ENCODE data around the gene CFAP119. TPM values are rescaled to one million over a fixed set of nuclear protein-coding genes. Genes with fewer than 3 reads are reported as not detected.

Gene CFAP119
- total and polyA plus RNA-seq, 4 donors: 0.33 to 2.7 (median 1.2) TPM

DNA sequence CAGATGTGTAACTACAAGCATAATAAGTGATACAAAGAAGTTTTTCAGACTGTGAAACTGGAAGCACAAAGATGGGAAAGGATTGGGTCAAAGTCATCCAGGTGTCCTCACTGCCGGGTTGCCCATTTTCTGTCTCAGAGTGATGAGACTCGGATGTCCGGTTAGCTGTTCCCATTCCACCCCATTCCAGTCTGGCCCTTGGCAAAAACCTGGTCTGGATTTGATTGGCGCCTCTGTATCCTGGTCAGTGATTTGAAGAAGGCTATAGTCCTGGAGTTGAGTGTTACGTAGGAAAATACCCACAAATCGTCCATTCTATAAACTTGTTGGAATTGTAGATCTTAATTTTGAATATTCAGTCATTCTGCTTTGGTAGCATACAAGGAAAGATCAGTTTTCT is 33.5 kb downstream of the CFAP119 start:
- 90% methylated on average over 6 of the region's 6 CpGs for WGBS
- Histone ChIP-seq H3K4me3 (ENCODE audit: low read depth in 1 of 3, low read length in 3 of 3) (no peak overlapping the region), H3K36me3 (ENCODE audit: control insufficient read depth in 4 of 4, insufficient read depth in 3 of 4, low read depth in 1 of 4, low read length in 3 of 4) (peaks cover 18 to 41% (median 33%) of the 10 kb centered on the region in 4 donors), H3K27me3 (ENCODE audit: control insufficient read depth in 4 of 4, insufficient read depth in 4 of 4, low read length in 3 of 4) (no peaks in the 10 kb centered on the region), H3K4me1 (ENCODE audit: control insufficient read depth in 4 of 4, insufficient read depth in 4 of 4, low read length in 3 of 4) (peaks cover 4 to 33% (median 17%) of the 10 kb centered on the region in 4 donors), H3K27ac (ENCODE audit: low read depth in 1 of 2, low read length in 2 of 2) (no peak overlapping the region), H3K9ac (ENCODE audit: low read depth in 1 of 2, low read length in 2 of 2) (no peak overlapping the region), H3K9me3 (ENCODE audit: control insufficient read depth in 4 of 4, low read length in 3 of 4) (no peaks in the 10 kb centered on the region)
- DNase-seq (ENCODE audit: low spot score): no peak
- TF ChIP-seq SP1 (IDR thresholded peaks at IDR 0.05) (no peak), FOXA1 (IDR thresholded peaks at IDR 0.05) (no peak), FOXA2 (IDR thresholded peaks at IDR 0.05) (no peak), RAD21 (IDR thresholded peaks at IDR 0.05) (no peak), HNF4A (conservative IDR thresholded peaks at IDR 0.05) (no peak), RXRA (IDR thresholded peaks at IDR 0.05) (no peak), NR2F2 (IDR thresholded peaks at IDR 0.05) (no peak), JUND (IDR thresholded peaks at IDR 0.05) (no peak), HNF4G (IDR thresholded peaks at IDR 0.05) (no peak), YY1 (IDR thresholded peaks at IDR 0.05) (no peak), EGR1 (IDR thresholded peaks at IDR 0.05; ENCODE audit: low read depth in 2 of 2) (no peak), TAF1 (conservative IDR thresholded peaks at IDR 0.05) (no peak)
- TF ChIP-seq, protein P1, sequence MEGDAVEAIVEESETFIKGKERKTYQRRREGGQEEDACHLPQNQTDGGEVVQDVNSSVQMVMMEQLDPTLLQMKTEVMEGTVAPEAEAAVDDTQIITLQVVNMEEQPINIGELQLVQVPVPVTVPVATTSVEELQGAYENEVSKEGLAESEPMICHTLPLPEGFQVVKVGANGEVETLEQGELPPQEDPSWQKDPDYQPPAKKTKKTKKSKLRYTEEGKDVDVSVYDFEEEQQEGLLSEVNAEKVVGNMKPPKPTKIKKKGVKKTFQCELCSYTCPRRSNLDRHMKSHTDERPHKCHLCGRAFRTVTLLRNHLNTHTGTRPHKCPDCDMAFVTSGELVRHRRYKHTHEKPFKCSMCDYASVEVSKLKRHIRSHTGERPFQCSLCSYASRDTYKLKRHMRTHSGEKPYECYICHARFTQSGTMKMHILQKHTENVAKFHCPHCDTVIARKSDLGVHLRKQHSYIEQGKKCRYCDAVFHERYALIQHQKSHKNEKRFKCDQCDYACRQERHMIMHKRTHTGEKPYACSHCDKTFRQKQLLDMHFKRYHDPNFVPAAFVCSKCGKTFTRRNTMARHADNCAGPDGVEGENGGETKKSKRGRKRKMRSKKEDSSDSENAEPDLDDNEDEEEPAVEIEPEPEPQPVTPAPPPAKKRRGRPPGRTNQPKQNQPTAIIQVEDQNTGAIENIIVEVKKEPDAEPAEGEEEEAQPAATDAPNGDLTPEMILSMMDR (IDR thresholded peaks at IDR 0.05; ENCODE audit: low read depth, low read length, missing input control): no peak
- TF ChIP-seq, protein P2, sequence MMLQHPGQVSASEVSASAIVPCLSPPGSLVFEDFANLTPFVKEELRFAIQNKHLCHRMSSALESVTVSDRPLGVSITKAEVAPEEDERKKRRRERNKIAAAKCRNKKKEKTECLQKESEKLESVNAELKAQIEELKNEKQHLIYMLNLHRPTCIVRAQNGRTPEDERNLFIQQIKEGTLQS (IDR thresholded peaks at IDR 0.05): no peak
- TF ChIP-seq, protein P3, sequence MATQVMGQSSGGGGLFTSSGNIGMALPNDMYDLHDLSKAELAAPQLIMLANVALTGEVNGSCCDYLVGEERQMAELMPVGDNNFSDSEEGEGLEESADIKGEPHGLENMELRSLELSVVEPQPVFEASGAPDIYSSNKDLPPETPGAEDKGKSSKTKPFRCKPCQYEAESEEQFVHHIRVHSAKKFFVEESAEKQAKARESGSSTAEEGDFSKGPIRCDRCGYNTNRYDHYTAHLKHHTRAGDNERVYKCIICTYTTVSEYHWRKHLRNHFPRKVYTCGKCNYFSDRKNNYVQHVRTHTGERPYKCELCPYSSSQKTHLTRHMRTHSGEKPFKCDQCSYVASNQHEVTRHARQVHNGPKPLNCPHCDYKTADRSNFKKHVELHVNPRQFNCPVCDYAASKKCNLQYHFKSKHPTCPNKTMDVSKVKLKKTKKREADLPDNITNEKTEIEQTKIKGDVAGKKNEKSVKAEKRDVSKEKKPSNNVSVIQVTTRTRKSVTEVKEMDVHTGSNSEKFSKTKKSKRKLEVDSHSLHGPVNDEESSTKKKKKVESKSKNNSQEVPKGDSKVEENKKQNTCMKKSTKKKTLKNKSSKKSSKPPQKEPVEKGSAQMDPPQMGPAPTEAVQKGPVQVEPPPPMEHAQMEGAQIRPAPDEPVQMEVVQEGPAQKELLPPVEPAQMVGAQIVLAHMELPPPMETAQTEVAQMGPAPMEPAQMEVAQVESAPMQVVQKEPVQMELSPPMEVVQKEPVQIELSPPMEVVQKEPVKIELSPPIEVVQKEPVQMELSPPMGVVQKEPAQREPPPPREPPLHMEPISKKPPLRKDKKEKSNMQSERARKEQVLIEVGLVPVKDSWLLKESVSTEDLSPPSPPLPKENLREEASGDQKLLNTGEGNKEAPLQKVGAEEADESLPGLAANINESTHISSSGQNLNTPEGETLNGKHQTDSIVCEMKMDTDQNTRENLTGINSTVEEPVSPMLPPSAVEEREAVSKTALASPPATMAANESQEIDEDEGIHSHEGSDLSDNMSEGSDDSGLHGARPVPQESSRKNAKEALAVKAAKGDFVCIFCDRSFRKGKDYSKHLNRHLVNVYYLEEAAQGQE (IDR thresholded peaks at IDR 0.05): no peak

DNA sequence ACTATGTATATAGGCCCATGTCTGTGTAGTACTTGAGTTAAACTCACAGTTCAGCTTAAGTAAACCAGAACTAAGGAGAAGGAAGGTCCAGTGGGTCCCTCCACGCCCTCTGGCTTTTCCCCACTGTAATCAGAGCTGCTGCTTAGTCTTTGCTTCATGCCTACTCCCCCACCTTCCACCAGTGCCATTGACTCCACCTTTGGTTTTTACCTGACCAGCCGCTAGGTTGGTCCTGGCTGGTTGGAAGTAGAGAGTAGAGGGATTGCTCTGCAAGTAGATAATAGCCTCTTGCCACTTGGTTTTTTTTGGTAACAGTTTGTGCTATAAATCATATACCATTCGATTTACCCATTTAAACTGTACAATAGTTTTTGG is 36.5 kb downstream of the CFAP119 start:
- DNase-seq (ENCODE audit: low spot score): no peak
- Histone ChIP-seq H3K4me3 (ENCODE audit: low read depth in 1 of 3, low read length in 3 of 3) (no peak overlapping the region), H3K36me3 (ENCODE audit: control insufficient read depth in 4 of 4, insufficient read depth in 3 of 4, low read depth in 1 of 4, low read length in 3 of 4) (peaks cover 36 to 50% (median 46%) of the 10 kb centered on the region in 4 donors), H3K9me3 (ENCODE audit: control insufficient read depth in 4 of 4, low read length in 3 of 4) (no peaks in the 10 kb centered on the region), H3K4me1 (ENCODE audit: control insufficient read depth in 4 of 4, insufficient read depth in 4 of 4, low read length in 3 of 4) (peaks cover 4 to 33% (median 17%) of the 10 kb centered on the region in 4 donors), H3K27me3 (ENCODE audit: control insufficient read depth in 4 of 4, insufficient read depth in 4 of 4, low read length in 3 of 4) (no peaks in the 10 kb centered on the region), H3K27ac (ENCODE audit: low read depth in 1 of 2, low read length in 2 of 2) (no peak overlapping the region), H3K9ac (ENCODE audit: low read depth in 1 of 2, low read length in 2 of 2) (no peak overlapping the region)
- TF ChIP-seq TAF1 (conservative IDR thresholded peaks at IDR 0.05): no peak
- TF ChIP-seq, protein P1 (IDR thresholded peaks at IDR 0.05; ENCODE audit: low read depth, low read length, missing input control): no peak
- TF ChIP-seq, protein P3 (IDR thresholded peaks at IDR 0.05): no peak
- no peak for TF ChIP-seq EGR1 (IDR thresholded peaks at IDR 0.05; ENCODE audit: low read depth in 2 of 2)
- no peak for TF ChIP-seq HNF4G (IDR thresholded peaks at IDR 0.05)
- TF ChIP-seq FOXA2 (IDR thresholded peaks at IDR 0.05): no peak
- TF ChIP-seq, protein P2 (IDR thresholded peaks at IDR 0.05): no peak
- TF ChIP-seq GABPA (IDR thresholded peaks at IDR 0.05 in 1 of 2, conservative IDR thresholded peaks at IDR 0.05 in 1 of 2): no peak
- no peak for TF ChIP-seq RXRA (IDR thresholded peaks at IDR 0.05)
- WGBS: 84% methylated on average over 3 of the region's 3 CpGs
